ENCODE data around the gene FJX1.
A peak's percentile ranks its signal among the peaks of the same experiment; 100 is the strongest.

The FJX1 gene

DNA sequence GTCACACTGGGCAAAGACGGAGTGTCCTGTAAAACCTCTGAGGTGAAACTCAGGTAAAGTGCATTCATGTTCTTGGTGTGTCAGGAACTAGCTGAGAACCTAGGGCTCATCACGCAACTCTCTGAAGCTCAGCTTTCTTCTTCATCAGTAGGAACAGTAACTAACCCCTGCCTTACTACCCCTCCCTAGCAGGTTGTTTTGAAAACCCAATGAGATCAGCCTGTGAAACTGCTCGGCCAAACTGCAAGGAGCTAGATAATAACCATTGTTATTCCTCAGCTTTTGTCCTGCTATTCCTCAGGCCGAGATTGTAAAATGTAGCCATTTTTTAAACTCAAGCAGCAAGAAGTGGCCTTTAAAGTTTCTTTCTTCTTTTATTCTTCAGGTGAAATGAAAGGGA is 9.8 kb upstream of the FJX1 start:
- no peak for DNase-seq

DNA sequence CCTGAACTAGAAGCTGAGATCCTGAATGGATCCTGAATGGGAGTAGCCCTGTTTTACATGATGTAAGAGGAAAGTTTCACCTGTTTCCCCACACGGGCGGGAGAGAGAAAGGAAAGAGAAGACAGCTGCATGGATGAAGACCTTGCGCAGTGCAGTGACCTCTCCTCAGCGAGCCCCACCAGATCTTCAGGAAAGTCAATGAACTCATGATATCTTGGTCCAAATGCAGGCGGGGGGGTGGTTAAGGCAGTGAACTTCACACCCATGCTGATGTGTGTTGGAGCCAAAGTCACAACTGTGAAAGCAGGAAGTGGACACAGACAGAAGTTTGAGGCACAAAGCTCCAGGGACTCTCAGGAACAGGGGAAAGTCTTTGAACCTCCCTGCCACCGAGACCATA is 8.6 kb upstream of the FJX1 start:
- no peak for DNase-seq

DNA sequence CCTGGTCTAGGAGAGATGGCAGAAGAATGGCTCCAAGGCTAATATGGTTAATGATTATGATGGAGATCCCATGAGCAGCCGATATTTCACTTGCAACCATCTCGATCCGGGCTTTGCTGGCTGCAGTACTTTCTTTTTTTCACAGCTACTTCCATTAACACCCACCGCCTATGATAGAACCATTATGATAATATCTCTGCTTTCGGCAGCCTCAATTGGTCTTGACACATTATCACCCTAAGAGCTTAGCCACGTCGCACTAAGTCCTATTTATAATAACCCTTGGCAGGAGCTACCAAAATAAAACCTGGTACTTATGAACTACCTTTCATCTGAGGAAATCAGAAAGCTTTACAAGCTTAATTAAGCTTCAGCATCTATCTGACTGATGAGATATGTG is 7.6 kb upstream of the FJX1 start:
- no peak for DNase-seq

DNA sequence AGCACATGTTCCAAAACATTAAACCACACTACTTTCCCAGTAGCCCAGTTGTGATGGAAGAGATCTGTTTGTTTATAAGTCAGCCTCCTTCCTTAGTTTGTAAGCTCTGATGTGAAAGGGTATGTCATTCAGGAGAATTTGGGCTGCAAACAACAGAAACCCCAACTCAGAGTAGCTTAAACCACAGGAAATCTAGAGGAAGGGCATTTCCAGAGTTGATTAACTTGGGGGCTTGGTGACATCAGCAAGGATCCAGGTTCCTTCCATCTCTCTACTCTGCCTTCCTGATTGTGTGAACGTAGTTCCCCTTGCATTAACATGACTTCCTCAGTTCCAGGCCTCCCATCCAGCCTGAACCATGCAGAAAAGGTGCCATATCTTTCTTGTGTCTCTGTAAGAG is 6.5 kb upstream of the FJX1 start:
- no peak for DNase-seq

DNA sequence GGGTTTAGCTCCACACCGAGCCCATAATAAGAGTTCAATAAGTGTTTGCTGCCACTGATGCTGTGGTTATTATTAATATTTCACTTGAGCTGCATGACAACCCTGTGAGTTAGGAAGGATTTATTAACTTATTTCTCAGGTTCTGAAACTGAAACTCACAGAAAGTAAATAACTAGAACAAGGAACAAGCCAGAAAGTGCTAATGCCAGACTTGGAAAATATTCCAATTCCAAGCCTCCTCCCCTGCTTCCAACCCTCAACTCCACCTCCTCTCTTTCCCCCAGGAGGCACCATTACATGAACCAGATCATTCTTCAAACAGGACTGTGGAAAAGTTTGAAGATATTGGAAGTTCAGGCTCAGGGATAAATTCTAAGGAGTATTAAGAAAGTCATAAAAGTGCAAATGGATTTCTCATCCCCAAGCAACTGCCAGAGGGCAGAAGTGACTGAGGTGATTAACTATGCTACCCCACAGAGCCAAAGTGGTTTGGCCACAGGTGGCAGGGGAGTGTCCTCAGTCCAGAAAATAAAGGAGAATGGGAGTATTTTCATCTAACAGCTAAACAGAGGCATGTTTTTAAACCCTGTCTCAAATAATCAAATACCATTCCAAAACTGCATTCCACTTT is 3.2 kb upstream of the FJX1 start:
- no peak for DNase-seq

DNA sequence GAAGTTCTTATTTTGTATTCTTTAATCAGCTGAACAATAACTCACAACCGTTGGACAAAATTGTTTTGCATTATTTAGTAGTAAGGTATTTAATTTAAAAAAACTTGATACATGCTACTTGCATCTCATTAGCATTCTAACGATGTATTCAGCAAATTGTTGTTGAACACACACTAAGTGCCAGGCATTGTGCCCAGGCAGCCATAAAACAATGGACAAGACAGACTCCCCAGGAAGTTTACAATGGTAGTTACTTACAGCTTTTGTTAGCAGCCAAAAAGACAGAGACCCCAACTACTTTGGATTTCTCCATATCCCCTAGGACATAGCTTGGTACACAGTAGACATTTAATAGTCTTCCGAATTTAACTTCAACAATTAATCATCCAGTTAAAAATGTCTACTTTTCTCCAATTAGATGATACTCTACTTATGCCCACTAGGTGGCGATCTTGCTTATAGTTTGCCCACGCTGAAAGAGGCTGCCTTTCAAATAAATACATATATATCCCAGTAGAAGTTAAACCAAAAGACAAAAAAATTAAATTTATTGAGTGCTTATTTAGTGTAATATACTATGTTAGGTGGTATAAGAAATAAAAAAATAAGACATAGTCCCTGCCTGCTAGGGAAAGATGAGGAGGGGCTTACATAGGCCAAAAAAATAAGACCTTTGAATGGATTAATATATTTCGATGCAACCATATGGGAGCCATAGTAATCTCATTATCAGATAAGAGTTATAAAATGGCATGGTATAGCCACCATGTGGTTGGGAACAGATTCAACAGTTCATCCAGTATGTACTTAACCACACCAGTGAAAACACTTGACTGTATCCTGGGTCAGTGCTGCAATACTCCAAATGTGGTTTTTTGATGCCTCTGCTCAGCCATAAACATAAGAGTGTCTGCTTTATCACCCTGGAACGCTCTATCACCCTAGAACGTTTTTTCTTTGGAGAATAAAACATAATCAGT is 2.0 kb upstream of the FJX1 start:
- no peak for DNase-seq

DNA sequence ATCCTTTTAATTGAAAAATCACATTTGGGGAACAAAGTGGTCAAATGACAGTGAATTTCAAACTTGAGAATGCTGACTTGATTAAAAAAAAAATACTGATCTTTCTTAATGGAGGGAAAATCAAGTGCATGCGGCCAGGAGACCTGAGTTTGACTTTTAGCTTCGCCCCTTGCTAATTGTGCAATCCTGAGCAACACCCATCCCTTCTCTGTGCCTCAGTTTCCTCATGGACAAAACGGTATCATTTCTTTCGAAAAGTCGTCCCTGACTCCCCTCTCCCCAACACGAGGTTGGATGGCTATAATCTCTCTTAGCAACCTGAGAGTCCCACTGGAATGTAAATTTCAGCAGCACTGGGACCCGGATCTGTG is 959 bp upstream of the FJX1 start:
- DNase-seq, result no peak

DNA sequence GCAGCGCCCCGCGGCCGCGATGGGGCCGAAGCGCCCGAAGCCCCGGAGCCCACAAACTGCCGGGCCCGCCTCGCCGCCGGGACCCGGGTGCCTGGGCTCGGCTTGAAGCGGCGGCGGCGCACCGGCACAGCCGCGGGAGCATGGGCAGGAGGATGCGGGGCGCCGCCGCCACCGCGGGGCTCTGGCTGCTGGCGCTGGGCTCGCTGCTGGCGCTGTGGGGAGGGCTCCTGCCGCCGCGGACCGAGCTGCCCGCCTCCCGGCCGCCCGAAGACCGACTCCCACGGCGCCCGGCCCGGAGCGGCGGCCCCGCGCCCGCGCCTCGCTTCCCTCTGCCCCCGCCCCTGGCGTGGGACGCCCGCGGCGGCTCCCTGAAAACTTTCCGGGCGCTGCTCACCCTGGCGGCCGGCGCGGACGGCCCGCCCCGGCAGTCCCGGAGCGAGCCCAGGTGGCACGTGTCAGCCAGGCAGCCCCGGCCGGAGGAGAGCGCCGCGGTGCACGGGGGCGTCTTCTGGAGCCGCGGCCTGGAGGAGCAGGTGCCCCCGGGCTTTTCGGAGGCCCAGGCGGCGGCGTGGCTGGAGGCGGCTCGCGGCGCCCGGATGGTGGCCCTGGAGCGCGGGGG is 346 bp downstream of the FJX1 start:
- no peak for DNase-seq

DNA sequence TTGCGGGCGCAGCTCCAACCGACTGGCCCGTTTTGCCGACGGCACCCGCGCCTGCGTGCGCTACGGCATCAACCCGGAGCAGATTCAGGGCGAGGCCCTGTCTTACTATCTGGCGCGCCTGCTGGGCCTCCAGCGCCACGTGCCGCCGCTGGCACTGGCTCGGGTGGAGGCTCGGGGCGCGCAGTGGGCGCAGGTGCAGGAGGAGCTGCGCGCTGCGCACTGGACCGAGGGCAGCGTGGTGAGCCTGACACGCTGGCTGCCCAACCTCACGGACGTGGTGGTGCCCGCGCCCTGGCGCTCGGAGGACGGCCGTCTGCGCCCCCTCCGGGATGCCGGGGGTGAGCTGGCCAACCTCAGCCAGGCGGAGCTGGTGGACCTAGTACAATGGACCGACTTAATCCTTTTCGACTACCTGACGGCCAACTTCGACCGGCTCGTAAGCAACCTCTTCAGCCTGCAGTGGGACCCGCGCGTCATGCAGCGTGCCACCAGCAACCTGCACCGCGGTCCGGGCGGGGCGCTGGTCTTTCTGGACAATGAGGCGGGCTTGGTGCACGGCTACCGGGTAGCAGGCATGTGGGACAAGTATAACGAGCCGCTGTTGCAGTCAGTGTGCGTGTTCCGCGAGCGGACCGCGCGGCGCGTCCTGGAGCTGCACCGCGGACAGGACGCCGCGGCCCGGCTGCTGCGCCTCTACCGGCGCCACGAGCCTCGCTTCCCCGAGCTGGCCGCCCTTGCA is 1.0 kb downstream of the FJX1 start:
- DNase-seq, result peak; percentile 66

DNA sequence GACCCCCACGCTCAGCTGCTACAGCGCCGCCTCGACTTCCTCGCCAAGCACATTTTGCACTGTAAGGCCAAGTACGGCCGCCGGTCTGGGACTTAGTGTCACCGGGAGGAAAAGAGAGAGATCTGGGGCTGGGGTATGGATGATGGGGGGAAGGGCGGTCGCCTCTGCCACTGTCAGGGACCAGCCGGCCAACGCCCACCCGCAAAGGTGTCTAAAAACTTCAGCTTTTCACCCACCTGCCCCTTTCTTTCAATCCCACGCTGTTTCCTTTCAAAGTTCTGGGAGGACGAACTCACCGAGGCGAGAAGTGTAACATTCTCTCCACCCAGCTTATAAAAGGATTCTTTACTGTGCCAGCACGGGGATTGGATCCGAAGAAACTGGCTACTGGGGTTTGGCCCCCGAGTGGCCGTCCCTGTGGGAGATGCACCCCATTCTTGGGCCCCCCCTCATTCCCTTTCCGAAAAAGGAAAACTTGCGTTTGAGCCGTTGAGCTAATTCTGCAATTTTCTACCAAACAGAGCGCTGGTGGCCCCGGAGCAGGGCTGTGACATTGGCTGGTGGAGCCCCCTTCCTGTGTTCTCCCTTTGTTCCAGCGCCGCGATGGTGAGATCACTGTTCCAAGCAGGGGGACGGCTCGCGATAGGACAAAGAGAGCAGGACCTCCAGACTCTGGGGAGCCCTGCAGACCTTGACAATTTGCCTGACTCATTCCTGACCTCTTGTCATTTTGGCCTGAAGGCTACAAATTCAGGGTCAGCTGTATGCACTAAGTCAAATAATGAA is 1.8 kb downstream of the FJX1 start:
- DNase-seq, result peak; percentile 51

DNA sequence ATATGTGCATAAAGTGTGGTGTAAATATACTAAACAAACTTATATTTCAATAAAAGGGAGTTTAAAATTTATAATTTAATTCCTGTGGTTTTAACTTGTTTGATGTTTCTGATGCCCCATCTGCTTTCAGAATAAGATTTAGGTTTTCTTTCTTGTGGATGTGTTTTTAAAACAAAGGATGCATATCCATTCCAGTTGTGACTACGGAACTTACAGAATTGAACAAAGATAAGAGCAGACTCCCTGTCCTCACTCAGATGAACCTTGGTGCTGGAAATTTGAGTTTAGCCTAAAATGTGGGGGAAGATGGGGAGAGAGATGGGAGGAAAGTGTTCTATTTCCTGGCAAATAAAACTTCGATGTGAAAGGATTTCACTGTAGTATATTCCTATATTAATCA is 2.5 kb downstream of the FJX1 start:
- DNase-seq, result no peak

DNA sequence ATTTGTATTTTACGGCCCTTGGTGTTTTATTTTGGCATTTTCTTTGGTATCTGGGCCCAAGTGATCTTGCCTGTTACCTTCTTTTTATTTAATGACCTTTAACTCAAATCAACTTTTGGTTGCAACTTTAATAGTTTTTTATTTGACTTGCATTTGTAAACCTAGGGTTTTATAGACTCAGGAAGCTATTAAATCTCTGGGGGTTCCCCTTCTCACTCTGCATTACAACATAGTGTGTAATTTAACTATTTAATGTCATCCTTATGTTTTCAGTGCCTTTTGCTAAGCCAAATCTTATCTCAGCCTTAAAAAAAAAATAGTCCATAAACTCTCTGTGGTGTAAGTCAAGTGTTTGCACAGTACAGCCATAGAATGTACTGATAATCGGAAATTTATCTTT is 3.4 kb downstream of the FJX1 start:
- DNase-seq, result no peak

DNA sequence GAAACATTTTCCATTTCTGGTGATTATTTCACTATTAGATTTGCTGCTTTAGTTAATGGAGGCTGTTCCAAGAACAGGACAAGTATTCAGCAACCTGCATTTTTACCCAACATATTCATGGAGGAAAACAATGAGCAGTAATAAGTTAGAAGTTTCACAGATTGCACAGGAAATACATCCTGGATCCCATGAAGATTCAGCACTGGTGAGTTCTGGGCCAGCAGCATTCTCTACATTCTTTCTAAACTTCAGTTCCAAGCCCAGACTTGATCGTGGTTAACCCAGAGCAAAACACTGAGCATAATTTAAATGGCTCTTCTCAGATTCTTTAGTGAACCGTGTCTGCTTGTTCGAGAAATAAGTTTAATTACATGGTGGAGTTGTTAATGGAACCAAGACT is 3.8 kb downstream of the FJX1 start:
- DNase-seq, result no peak

DNA sequence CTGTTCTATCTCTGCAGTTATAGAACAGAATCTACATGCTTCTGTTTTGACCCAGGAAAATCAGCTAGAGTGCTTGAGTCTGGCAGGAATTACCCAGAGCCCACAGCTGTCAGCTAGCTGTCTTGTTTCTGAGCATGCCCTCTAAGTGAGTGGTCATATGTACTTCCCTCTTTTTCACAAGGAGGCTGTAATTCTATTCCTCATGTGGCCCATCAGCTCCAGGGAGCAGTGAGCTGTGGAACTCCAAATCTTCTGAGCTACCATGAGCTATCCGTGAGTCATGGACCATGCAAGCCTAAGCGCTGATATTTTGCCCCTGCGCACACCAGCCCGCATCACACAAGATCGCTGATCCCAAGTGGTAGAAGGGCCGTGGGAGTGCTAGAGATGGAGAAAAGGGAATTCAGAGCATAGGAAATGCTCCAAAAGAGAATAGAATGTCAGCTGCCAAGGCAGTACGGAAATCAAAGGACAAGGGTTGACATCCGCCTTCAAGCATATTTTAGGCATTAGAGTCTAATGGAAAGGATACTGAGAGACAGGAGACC is 5.4 kb downstream of the FJX1 start:
- no peak for DNase-seq

DNA sequence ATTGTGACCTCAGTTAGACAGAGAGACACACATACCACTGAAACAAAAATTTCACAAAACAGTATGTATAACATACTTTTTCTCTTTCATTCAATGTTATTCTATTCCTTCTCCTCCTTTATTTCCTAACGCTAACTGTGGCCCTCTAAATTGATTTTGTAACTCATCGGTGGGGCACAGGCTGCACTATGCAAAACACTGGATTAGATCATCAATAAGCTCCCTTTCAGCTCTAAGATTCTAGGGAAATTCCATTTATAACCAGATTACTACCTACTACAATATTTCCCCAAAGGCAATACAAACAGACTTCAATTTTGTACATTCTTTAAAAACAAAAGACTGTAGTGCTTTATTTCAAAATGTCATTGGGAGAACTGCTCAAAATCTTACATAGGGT is 6.1 kb downstream of the FJX1 start:
- DNase-seq, result no peak

DNA sequence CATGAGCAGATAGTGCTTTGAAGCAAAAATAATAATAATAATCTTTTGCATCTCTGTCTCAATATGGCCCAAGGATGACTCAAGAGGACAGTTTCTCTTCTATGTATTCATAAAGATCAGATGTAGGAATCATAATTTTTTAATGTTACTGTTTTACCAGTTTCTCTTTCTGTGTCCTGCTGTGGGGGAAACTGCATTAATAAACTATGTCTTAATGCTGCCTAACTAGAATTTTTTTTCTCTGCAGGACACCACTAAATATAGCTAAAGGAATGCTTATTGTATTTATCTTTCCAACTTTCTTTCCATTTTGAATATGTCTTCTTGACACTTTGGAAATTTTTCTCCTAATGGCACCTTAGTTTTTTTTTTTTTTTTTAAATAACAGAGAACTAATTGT is 6.5 kb downstream of the FJX1 start:
- no peak for DNase-seq

DNA sequence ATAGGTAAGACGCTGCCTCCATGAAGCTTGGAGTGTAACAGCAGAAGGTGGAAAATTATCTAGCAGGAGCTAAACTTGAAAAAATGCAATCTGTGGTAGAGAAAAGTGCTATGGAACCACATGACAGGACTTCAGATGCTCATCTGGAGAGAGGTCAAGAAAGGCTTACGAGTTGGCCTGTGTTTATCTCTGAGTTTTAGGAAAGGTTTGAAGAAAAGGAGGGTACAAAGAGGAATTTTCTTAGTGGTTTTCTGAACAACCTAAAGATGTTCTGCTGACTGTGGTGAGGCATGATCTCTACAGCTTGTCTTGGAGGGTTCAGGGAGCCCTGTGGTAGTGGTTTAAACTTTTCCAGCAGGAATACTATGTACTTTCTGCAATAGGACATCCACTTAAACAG is 8.2 kb downstream of the FJX1 start:
- DNase-seq, result no peak

DNA sequence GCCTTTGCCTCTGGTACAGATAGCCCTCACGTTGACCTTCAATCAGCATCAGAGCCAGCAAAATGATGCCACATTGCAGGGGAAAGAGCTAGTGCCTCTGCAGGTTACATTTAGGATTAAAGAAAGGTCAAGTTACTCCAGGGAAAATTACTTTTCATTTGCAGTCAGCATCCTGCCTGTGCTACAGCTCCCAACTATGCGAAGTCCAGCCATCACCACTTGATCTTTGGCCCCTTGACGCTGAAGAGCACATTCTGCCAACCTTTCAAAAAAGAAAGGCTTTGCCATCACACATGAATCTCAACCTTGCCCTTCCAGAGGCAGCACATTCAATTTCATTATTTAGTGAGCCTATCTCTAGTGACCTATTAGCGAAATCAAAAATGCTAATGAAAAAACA is 11.3 kb downstream of the FJX1 start:
- DNase-seq, result no peak

DNA sequence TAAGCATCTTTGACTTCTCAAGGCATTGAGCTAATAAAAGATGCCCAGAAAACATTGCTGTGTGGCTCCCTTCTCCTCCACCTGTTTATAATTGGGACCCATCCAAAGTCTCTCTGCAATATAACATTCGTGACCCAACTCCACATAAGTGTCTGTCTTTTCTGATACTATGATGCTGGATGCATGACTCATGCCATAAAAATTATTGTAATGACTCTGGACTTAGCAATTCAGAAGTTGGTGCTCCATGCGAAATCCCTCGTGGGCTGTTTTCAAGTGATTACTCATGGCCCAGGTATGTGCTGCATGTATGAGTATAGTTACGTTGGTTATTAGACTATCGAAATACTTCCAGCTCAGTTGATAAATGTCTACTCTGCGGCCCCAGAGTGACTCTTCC is 11.7 kb downstream of the FJX1 start:
- DNase-seq, result no peak

DNA sequence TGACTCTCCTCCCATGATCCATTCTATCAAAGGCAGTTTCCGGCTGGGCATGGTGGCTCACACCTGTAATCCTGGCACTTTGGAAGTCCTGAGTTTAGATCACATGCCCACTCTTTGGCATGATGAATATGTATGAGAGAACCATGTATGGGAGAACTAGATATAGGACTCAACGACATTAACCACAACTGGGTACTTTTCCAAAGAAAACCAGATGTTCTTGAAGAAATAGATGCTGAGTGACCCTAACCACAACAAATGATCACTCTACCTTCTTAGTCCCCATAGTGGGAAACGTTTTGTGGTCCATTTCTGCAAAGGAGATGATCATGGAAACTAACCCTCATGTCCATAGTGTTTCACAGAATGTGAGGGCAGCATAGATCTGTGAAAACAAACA is 13.6 kb downstream of the FJX1 start:
- DNase-seq, result no peak

DNA sequence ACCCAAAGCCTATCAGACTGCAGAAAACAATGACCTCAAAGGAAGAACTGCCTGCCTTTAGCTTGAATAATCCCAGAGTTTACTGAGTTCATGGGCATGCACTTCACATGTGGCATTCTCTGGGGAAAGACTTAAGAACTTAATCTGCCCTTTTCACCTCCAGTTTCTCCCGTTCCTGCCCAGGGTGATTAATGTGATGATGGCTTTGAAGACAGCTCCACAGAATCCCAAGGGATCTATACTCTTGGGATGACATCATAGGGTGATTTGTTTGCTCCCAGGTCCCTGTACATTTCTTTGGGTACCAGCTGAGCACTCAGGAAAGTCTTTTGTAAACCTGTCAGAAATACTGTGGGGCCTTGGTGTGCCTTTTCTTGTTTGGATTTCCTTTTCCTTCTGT is 14.0 kb downstream of the FJX1 start:
- no peak for DNase-seq

DNA sequence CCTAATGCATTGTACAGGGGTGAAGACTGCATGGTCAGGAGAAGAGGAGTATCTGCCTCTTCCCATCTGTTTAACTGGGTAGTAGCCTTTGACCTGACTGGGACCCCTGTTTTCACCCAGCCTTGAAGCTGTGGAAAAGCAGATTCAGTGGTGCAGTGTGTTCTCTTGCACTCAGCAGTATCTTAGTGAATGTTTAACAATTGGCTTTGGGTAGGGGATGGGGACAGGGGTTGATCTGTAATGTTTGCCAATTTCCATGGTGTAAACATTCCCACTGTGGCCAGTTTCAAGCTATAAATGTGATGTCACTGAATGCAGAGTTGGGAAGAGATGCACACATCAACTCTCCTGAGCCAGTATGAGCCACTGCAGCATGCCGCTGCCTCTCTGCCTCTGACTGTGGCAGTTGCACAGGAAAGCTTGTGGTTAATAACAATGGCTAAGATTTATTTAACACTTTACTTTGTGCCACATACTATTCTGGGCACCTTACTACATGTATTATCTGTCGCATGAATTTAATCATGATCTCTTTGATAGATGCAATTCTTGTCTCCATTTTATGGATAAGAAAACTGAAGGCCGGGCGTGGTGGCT is 15.7 kb downstream of the FJX1 start:
- no peak for DNase-seq

Data from activated CD8-positive, alpha-beta memory T cell treated with anti-CD3 and anti-CD28 coated beads, Interleukin-2, amount 50 U/mL, for 48 hours (primary cell).